OCI-LY7 (cell line): Measurements from ENCODE around the gene PER3.

ENCODE experiments used
- CTCF ChIP-seq: fragments of 200-600 bp; sonication (generic); conservative IDR thresholded peaks from 2 replicates; pipeline ENCODE4 v1.5.1; 2014; ENCODE audit warnings: mild to moderate bottlenecking, antibody characterized with exemption, low read length, moderate library complexity, mixed read lengths
- EZH2phosphoT487 ChIP-seq: fragments of 200-600 bp; sonication (generic); IDR thresholded peaks from 2 replicates; pipeline ENCODE4 v1.6.1; 2018; ENCODE audit warnings: low read depth, borderline replicate concordance, mild to moderate bottlenecking, mixed run types, antibody characterized with exemption, low read length, moderate library complexity, mixed read lengths

GRCh38 chr1:7784492-7785071, 491 bp downstream of the PER3 start:
- TF ChIP-seq CTCF = no peak
- TF ChIP-seq EZH2phosphoT487 = no peak
